GM10266 (cell line): ENCODE data around the gene ACTN4.

Experiments used
- DNase-seq: peaks from one replicate; pipeline ENCODE4 v3.0.0; 2012; ENCODE audit errors: extremely low spot score
- CTCF ChIP-seq: IDR thresholded peaks from 2 replicates; pipeline ENCODE4 v1.5.1; 2012; ENCODE audit warnings: mild to moderate bottlenecking, low read depth; ENCODE audit not compliant: control insufficient read depth, insufficient read depth; ENCODE audit errors: missing control alignments

Gene ACTN4

GRCh38 chr19:38699647-38700349, 52.3 kb downstream of the ACTN4 start:
- no peak for DNase-seq

GRCh38 chr19:38700350-38700901, 53.0 kb downstream of the ACTN4 start:
- no peak for TF ChIP-seq CTCF
- DNase-seq, result no peak

More at GRCh38 chr19:38699647-38700349, 52.3 kb downstream of the ACTN4 start:
- no peak for TF ChIP-seq CTCF

- no peak for TF ChIP-seq CTCF
- no peak for DNase-seq
Observed at GRCh38 chr19:38700902-38701454, 53.5 kb downstream of the ACTN4 start.

DNA sequence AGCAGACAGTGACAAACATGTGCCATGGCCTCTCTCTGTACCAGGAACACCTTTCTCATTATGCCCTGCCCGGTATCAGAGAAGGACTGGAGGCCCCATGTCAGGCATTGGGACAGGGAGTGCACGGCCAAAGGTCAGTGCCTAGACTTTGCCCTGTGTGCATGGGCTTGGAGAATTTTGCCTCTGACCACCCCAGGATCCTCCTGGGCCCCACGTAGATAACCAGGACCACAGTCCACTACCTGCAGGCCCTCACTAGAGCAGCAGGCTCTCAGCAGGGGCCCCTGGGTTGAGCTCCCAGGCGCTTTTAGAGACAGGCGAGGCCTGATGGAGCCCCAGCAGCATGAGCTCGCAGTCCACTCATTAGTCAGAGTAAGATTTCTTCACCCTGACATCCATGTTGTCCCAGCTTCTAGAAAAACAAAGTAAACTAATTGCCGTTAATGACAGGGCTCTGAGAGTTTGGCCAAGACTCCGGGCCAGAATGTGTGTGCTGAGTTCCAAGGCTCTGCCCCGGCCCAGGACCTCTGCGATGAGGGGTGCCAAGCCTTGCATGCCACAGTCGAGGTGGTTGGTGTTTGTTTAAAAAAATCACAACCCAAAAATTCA, 54.1 kb downstream of the ACTN4 start:
- no peak for TF ChIP-seq CTCF
- no peak for DNase-seq

GRCh38 chr19:38702278-38702677, 54.8 kb downstream of the ACTN4 start:
- no peak for TF ChIP-seq CTCF
- no peak for DNase-seq

DNA sequence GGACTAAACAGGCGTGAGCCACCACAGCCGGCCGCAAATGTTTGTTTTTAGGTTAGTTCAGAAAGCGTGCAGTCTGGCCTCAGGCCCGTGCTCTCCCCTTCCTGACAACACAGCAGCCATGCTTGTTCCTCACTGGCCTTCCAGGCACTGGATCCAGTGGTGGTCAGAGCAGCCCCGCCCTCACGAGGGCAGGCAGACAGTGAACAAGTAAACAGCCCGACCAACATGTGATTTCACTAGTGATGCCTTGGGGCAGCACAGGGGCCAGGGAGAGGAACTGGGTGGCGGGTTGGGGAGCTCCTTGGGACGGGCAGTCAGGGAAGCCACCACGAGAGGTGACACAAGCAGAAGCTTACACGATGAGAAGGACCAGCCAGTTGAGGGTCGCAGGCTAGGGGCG, 56.1 kb downstream of the ACTN4 start:
- no peak for DNase-seq
- no peak for TF ChIP-seq CTCF
